A673 (cell line): ENCODE data around the gene CDR2. TPM values are rescaled to one million over a fixed set of nuclear protein-coding genes. Genes with fewer than 3 reads are reported as not detected.

Experiments used
- BruUV-seq: library from RNA; stranded (reverse); fragments of 400-500 nt; replicated peaks from 2 replicates; lab custom pipeline; 2021; lab: Mats Ljungman, UMichigan
- CTCF ChIA-PET: fragments of 300-600 bp; sonication (Branson Sonifier 250); formaldehyde crosslinking; loops from one replicate; lab custom pipeline; 2022; ENCODE audit warnings: antibody characterized with exemption; lab: Charles Lee
- POLR2A ChIA-PET: fragments of 300-600 bp; sonication (Branson Sonifier 250); formaldehyde crosslinking; loops from one replicate; lab custom pipeline; 2022; ENCODE audit warnings: antibody characterized with exemption; ENCODE audit not compliant: low non-redundant PET; lab: Charles Lee
- DNase-seq: peaks from one replicate; pipeline ENCODE4 v3.0.0-alpha.2; 2015; ENCODE audit warnings: low spot score
- H3K27ac ChIP-seq: fragments of 200-600 bp; sonication (generic); 2 replicates; pipeline ENCODE4 v1.5.1; 2016; ENCODE audit warnings: mixed run types, low read depth, mild to moderate bottlenecking, mixed read lengths, antibody characterized with exemption, low read length; ENCODE audit not compliant: poor library complexity, severe bottlenecking
- H3K27me3 ChIP-seq: fragments of 200-600 bp; sonication (generic); replicated peaks from 2 replicates; pipeline ENCODE4 v1.6.1; 2017; ENCODE audit warnings: mixed run types, low read depth, mild to moderate bottlenecking, mixed read lengths, antibody characterized with exemption, low read length; ENCODE audit not compliant: insufficient read depth, poor library complexity
- H3K36me3 ChIP-seq: fragments of 200-600 bp; sonication (generic); 2 replicates; pipeline ENCODE4 v1.6.1; 2016; ENCODE audit warnings: mixed run types, mild to moderate bottlenecking, mixed read lengths, antibody characterized with exemption, low read length; ENCODE audit not compliant: insufficient read depth, poor library complexity, severe bottlenecking
- H3K4me1 ChIP-seq: fragments of 200-600 bp; sonication (generic); 2 replicates; pipeline ENCODE4 v1.6.1; 2017; ENCODE audit warnings: mixed run types, mild to moderate bottlenecking, mixed read lengths, antibody characterized with exemption, low read length; ENCODE audit not compliant: insufficient read depth, poor library complexity, severe bottlenecking
- H3K4me3 ChIP-seq: fragments of 200-600 bp; sonication (generic); 2 replicates; pipeline ENCODE4 v1.5.1; 2016; ENCODE audit warnings: low read depth, mixed run types, mild to moderate bottlenecking, mixed read lengths, low read length; ENCODE audit not compliant: poor library complexity, severe bottlenecking
- H3K9me3 ChIP-seq: fragments of 200-600 bp; sonication (generic); 2 replicates; pipeline ENCODE4 v1.6.1; 2016; ENCODE audit warnings: mixed run types, low read depth, mild to moderate bottlenecking, mixed read lengths, antibody characterized with exemption, low read length; ENCODE audit not compliant: poor library complexity, severe bottlenecking
- CTCF ChIP-seq: fragments of 300-800, 200-600 bp; sonication (generic); conservative IDR thresholded peaks from 2 replicates; pipeline ENCODE4 v1.5.1; 2017; ENCODE audit warnings: low read depth, mild to moderate bottlenecking, antibody characterized with exemption, low read length, moderate library complexity, mixed read lengths
- EZH2 ChIP-seq: fragments of 200-600 bp; sonication (generic); IDR thresholded peaks from 2 replicates; pipeline ENCODE4 v1.6.1; 2017; ENCODE audit warnings: borderline replicate concordance, low read depth, mild to moderate bottlenecking, mixed read lengths, antibody characterized with exemption, low read length; ENCODE audit not compliant: poor library complexity, severe bottlenecking
- intact Hi-C: fragments of 100-400 bp; cut with micrococcal nuclease; formaldehyde crosslinking; loops from one replicate; pipeline ENCODE4 v1.10.0; 2022; ENCODE audit not compliant: unreplicated experiment
- total RNA-seq: library from RNA; stranded (reverse); gene quantifications from 2 replicates; pipeline ENCODE4 v1.2.3, GENCODE V29; 2021

Gene CDR2
- total RNA-seq, 1 experiment from 2014 or later: 40.5 TPM

DNA sequence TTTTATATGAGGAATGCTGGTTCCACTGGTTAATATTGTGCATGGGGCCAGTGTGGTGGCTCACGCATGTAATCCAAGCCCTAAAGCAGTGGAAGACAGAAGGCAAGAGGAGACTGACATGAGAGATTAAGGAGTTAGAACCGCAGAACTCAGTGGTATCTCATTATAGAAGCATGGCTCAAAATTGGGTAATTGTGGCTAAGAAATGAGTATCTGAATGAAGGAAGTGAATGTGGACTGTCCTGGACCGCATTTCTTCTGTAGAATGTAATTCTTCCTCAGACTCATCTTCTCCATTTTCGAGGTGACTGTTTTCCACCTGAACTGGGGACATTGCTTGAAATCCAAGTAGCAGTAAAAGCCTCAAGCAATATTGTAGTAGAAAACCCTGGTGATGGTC, 42.6 kb upstream of the CDR2 start:
- no peak overlapping the region for H3K4me3 ChIP-seq
- H3K9me3 ChIP-seq: no peaks in the 10 kb centered on the region
- ChIA-PET CTCF (no interaction called here), POLR2A (no interaction called here)
- no peak for DNase-seq
- no peaks in the 10 kb centered on the region for H3K27me3 ChIP-seq
- no peaks in the 10 kb centered on the region for H3K4me1 ChIP-seq
- BruUV-seq: no TSS peak
- intact Hi-C loops: no loop called here
- TF ChIP-seq CTCF (no peak), EZH2 (no peak)
- H3K27ac ChIP-seq: no peak overlapping the region
- no peaks in the 10 kb centered on the region for H3K36me3 ChIP-seq

DNA sequence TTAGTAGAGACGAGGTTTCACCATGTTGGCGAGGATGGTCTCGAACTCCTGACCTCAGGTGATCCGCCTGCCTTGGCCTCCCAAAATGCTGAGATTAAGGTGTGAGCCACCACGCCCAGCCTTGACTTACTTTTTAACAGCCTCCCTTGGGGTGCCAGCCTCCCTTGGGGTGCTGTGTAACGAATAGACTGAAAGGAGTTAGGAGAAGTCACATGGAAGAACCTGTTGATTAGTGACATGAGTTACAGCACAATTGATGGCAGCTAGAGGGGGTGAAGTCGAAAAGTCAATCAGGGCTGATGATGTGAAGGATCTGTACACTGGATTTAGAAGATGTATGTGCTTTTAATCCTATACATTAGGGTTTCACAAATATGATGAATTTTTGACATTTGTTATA, 39.4 kb upstream of the CDR2 start:
- no peak overlapping the region for H3K4me3 ChIP-seq
- intact Hi-C loops: loop anchor here (1.0 kb wide), 1 partner anchor 12 kb away; no protein-coding TSS in a partner anchor
- H3K36me3 ChIP-seq: no peaks in the 10 kb centered on the region
- H3K27me3 ChIP-seq: no peaks in the 10 kb centered on the region
- H3K4me1 ChIP-seq: no peaks in the 10 kb centered on the region
- CTCF ChIA-PET: no interaction called here
- no TSS peak for BruUV-seq
- POLR2A ChIA-PET: no interaction called here
- no peak overlapping the region for H3K27ac ChIP-seq
- no peaks in the 10 kb centered on the region for H3K9me3 ChIP-seq
- no peak for DNase-seq
- TF ChIP-seq CTCF (no peak), EZH2 (no peak)

DNA sequence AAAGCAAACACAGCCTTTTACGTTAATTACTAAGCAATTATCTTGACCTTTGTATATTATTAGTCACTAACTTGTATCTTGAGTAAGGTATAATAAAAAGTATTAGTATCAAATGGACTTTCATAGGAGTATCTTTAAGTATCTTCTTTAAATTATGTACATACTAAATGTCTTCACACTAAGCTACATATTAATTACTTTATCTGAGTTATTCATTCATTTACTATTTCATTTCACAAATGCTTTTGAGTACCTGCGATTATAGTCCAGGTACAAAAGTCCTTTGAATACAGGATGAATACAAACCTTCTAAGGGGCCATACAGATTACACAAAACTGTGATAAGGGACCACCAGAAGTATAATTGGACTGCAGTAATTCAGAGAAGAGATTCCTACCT, 33.1 kb upstream of the CDR2 start:
- no TSS peak for BruUV-seq
- POLR2A ChIA-PET: no interaction called here
- CTCF ChIA-PET: interaction anchor here (0.5 kb wide), 1 partner anchor 52 kb away, joined by 3 read pairs; no protein-coding TSS in a partner anchor

More for the DNA sequence above, 33.1 kb upstream of the CDR2 start:
- no peak overlapping the region for H3K4me3 ChIP-seq
- no peak overlapping the region for H3K27ac ChIP-seq
- intact Hi-C loops: no loop called here
- H3K9me3 ChIP-seq: no peaks in the 10 kb centered on the region
- TF ChIP-seq CTCF: no peak
- no peaks in the 10 kb centered on the region for H3K27me3 ChIP-seq
- no peak for DNase-seq
- peaks cover 11% of the 10 kb centered on the region for H3K4me1 ChIP-seq
- no peaks in the 10 kb centered on the region for H3K36me3 ChIP-seq
